K562 (cell line): ENCODE results near the gene EFR3B. TPM values are rescaled to one million over a fixed set of nuclear protein-coding genes. Genes with fewer than 3 reads are reported as not detected.
"Not testable (repeated sequence)": the region's sequence is repeated elsewhere in the genome, so short reads cannot be mapped to it uniquely, and the experiment has no call there.

ENCODE experiments used
- ATAC-seq: fragments of 200-7000 bp; cut with Tn5 transposase; 3 replicates; pipeline ENCODE4 v1.9.1; 2020; ENCODE audit warnings: moderate library complexity
- BruUV-seq: library from RNA; stranded (reverse); fragments of 400-500 nt; replicated peaks from 2 replicates; lab custom pipeline; 2021; lab: Mats Ljungman, UMichigan
- CTCF ChIA-PET: fragments of 300-600 bp; formaldehyde crosslinking; extraction: SDS; loops from one replicate; lab custom pipeline; 2021; ENCODE audit warnings: low intra/inter-chr PET ratio; lab: Yijun Ruan, JAX
- POLR2A ChIA-PET: fragments of 300-600, 350-650 bp; sonication (Branson Sonifier 250); formaldehyde crosslinking; extraction: SDS; loops from one replicate; lab custom pipeline; 2021; ENCODE audit warnings: antibody characterized with exemption, inconsistent platforms; lab: Yijun Ruan, JAX
- DNase-seq, 4 experiments: peaks; one replicate each; pipeline versions ENCODE4 v3.0.0 to v3.0.0-alpha.2; 2011 to 2018; ENCODE audit warnings: low spot score in 3 of 4, mixed read lengths in 3 of 4; ENCODE audit errors: extremely low read depth in 1 of 4
- FAIRE-seq: peaks from 2 replicates; lab custom pipeline; 2011; peaks lifted over from hg19 to GRCh38; lab: Jason Lieb, UNC
- H2AFZ ChIP-seq: 2 replicates; pipeline ENCODE4 v1.6.0; 2011; ENCODE audit warnings: low read depth, low read length, control low read depth, inconsistent platforms
- H3K27ac ChIP-seq: fragments of 200-600 bp; 3 replicates; pipeline ENCODE4 v1.8.0; 2011; ENCODE audit warnings: low read depth, mild to moderate bottlenecking, control low read depth, inconsistent platforms, low read length, moderate library complexity, mixed read lengths; ENCODE audit errors: extremely low read depth
- H3K27me3 ChIP-seq, 2 experiments: fragments of 300-600 bp in 1 of 2; 2 replicates in 1 of 2; 3 replicates in 1 of 2; pipeline versions ENCODE4 v1.6.0 to v1.8.0; 2011; ENCODE audit warnings: inconsistent platforms in 2 of 2, low read length in 2 of 2, mild to moderate bottlenecking in 1 of 2, mixed read lengths in 1 of 2, moderate library complexity in 1 of 2; ENCODE audit not compliant: control insufficient read depth in 2 of 2, insufficient read depth in 2 of 2
- H3K36me3 ChIP-seq: fragments of 300-600 bp; 3 replicates; pipeline ENCODE4 v1.8.0; 2011; ENCODE audit warnings: mild to moderate bottlenecking, low read length, inconsistent platforms; ENCODE audit not compliant: control insufficient read depth, insufficient read depth
- H3K4me1 ChIP-seq, 2 experiments: fragments of 200-600 bp in 1 of 2; replicated peaks in 1 of 2; 2 replicates in 1 of 2; 3 replicates in 1 of 2; pipeline versions ENCODE4 v1.5.1 to v1.8.0; 2011; ENCODE audit warnings: inconsistent platforms in 2 of 2, low read length in 2 of 2, mild to moderate bottlenecking in 1 of 2, mixed read lengths in 1 of 2, moderate library complexity in 1 of 2; ENCODE audit not compliant: control insufficient read depth in 2 of 2, insufficient read depth in 2 of 2
- H3K4me2 ChIP-seq: 2 replicates; pipeline ENCODE4 v1.6.1; 2011; ENCODE audit warnings: low read length, control low read depth, inconsistent platforms, mixed read lengths; ENCODE audit not compliant: insufficient read depth
- H3K4me3 ChIP-seq: fragments of 200-600 bp; sonication (generic), shearing (Covaris generic); 2 replicates; pipeline ENCODE4 v1.5.1; 2016; ENCODE audit warnings: control low read depth, inconsistent platforms
- H3K79me2 ChIP-seq: fragments of 200-600 bp; 3 replicates; pipeline ENCODE4 v1.8.0; 2011; ENCODE audit warnings: low read length, inconsistent platforms; ENCODE audit not compliant: control insufficient read depth, insufficient read depth
- H3K9ac ChIP-seq, 2 experiments: 2 replicates each; pipeline versions ENCODE4 v1.6.0 to v1.6.1; 2011; ENCODE audit warnings: low read depth in 2 of 2, low read length in 2 of 2, control low read depth in 1 of 2, inconsistent platforms in 1 of 2, mild to moderate bottlenecking in 1 of 2, mixed read lengths in 1 of 2; ENCODE audit not compliant: insufficient read depth in 1 of 2
- H3K9me1 ChIP-seq: one replicate; pipeline ENCODE4 v1.6.0; 2011; ENCODE audit warnings: inconsistent platforms, mild to moderate bottlenecking, low read length, moderate library complexity; ENCODE audit not compliant: control insufficient read depth, insufficient read depth
- H3K9me3 ChIP-seq: replicated peaks from 2 replicates; pipeline ENCODE4 v1.5.1; 2011; ENCODE audit warnings: low read depth, low read length, inconsistent platforms; ENCODE audit not compliant: control insufficient read depth, insufficient read depth
- H4K20me1 ChIP-seq: replicated peaks from 2 replicates; pipeline ENCODE4 v1.6.1; 2011; ENCODE audit warnings: low read length, inconsistent platforms, mixed read lengths; ENCODE audit not compliant: control insufficient read depth, insufficient read depth
- CHD2 ChIP-seq: IDR thresholded peaks from 2 replicates; pipeline ENCODE4 v1.6.1; 2011; ENCODE audit warnings: low read depth, low read length
- CSDE1 ChIP-seq, 2 experiments: fragments of 450-650 bp; IDR thresholded peaks; 2 replicates each; pipeline ENCODE4 v1.6.1; 2016; ENCODE audit warnings: mild to moderate bottlenecking in 1 of 2
- MLLT1 ChIP-seq, 2 experiments: fragments of 450-650 bp; IDR thresholded peaks; 2 replicates each; pipeline ENCODE4 v1.6.1; 2016
- NEUROD1 ChIP-seq: fragments of 150-350 bp; IDR thresholded peaks from 2 replicates; pipeline ENCODE4 v1.6.1; 2014; ENCODE audit warnings: borderline replicate concordance, low read length, low read depth; ENCODE audit not compliant: partially characterized antibody
- POLR2H ChIP-seq: IDR thresholded peaks from 2 replicates; pipeline ENCODE4 v1.6.1; 2016; ENCODE audit warnings: missing genetic modification characterization, low read depth, mild to moderate bottlenecking, control low read depth, missing compliant biosample characterization, moderate library complexity
- PRDM10 ChIP-seq: fragments of 450-650 bp; IDR thresholded peaks from 2 replicates; pipeline ENCODE4 v1.6.1; 2018; ENCODE audit not compliant: partially characterized antibody
- RBM15 ChIP-seq: fragments of 200-400 bp; formaldehyde crosslinking; IDR thresholded peaks from 2 replicates; pipeline ENCODE4 v1.6.1; 2018; ENCODE audit warnings: mild to moderate bottlenecking, low read length, moderate library complexity; ENCODE audit not compliant: insufficient read depth
- SMARCB1 ChIP-seq: IDR thresholded peaks from 2 replicates; pipeline ENCODE4 v1.6.1; 2011; ENCODE audit warnings: improper control_type of control experiment, low read depth; ENCODE audit not compliant: insufficient read length
- WHSC1 ChIP-seq: IDR thresholded peaks from one replicate; pipeline ENCODE4 v1.6.1; 2012; ENCODE audit warnings: low read length, control low read depth, inconsistent platforms
- WGBS: fragments of 100-300 bp; shearing (Covaris generic); methylation state at CpG from one replicate; pipeline ENCODE4 v1.1.6; 2016; ENCODE audit warnings: low coverage, mixed read lengths; ENCODE audit not compliant: insufficient coverage; ENCODE audit errors: missing lambda C conversion rate; 5-methylcytosine and 5-hydroxymethylcytosine counted together
- in situ Hi-C: fragments of 300-500 bp; cut with MboI; formaldehyde crosslinking; loops from 4 replicates; pipeline ENCODE4 v1.15.0; 2018; ENCODE audit warnings: inconsistent platforms, mixed read lengths
- intact Hi-C: fragments of 100-400 bp; cut with micrococcal nuclease; formaldehyde crosslinking; loops from 2 replicates; pipeline ENCODE4 v1.14.2; 2022
- polyA plus RNA-seq, 8 experiments: library from polyadenylated mRNA; depleted of rRNA in 4 of 8; stranded (reverse) in 5 of 8; unstranded in 3 of 8; fragments of >200 nt; fragmentation: Nextera tagmentation in 2 of 8; fragmentation: Illumina TruSeq in 1 of 8; extraction: Ambion mirVana in 2 of 8; extraction: Trizol in 1 of 8; gene quantifications; 2 replicates each; pipeline versions ENCODE4 v1.2.1 to v1.2.3, GENCODE V29; 2011 to 2014; ENCODE audit warnings: inconsistent platforms in 1 of 8, missing spikeins in 1 of 8
- total RNA-seq, 7 experiments: library from RNA; depleted of rRNA in 6 of 7; stranded (reverse); fragments of >200 nt in 6 of 7; fragmentation: Illumina TruSeq in 2 of 7; extraction: Trizol in 2 of 7; gene quantifications; 2 replicates each; pipeline versions ENCODE4 v1.2.1 to v1.2.3, GENCODE V29; 2011 to 2021; ENCODE audit warnings: low replicate concordance in 1 of 7
- TF ChIP-seq, protein P1 (sequence below): fragments of 450-650 bp; formaldehyde crosslinking; IDR thresholded peaks from 2 replicates; pipeline ENCODE4 v1.4.0; 2020; ENCODE audit warnings: mild to moderate bottlenecking, mixed read lengths

EFR3B gene
- total and polyA plus RNA-seq, 9 of the 15 experiments (the other 6 are each of a cell fraction or from before 2014, with no cell fraction given) = not detected

GRCh38 chr2:25149646-25150045 is 107.8 kb downstream of the EFR3B start:
- Histone ChIP-seq H3K4me1 (no peaks in the 10 kb centered on the region; a peak in 1 of 5 replicates), H3K27me3 (peaks cover 41 to 86% of the 10 kb centered on the region in 2 experiments), H2AFZ (no peak overlapping the region), H3K27ac (no peak overlapping the region), H3K36me3 (no peaks in the 10 kb centered on the region), H3K4me2 (no peak overlapping the region), H3K79me2 (no peaks in the 10 kb centered on the region), H4K20me1 (peaks cover 8% of the 10 kb centered on the region; the same call in 1 of the 2 replicates), H3K9me1 (no peaks in the 10 kb centered on the region), H3K4me3 (no peak overlapping the region), H3K9me3 (no peaks in the 10 kb centered on the region), H3K9ac (no peak overlapping the region)
- TF ChIP-seq RBM15 (no peak), SMARCB1 (no peak), CSDE1 (IDR thresholded peaks at IDR 0.05) (no peak), NEUROD1 (no peak), CHD2 (no peak), WHSC1 (no peak), PRDM10 (no peak), MLLT1 (IDR thresholded peaks at IDR 0.05) (no peak), POLR2H (tag) (no peak)
- TF ChIP-seq, protein P1, sequence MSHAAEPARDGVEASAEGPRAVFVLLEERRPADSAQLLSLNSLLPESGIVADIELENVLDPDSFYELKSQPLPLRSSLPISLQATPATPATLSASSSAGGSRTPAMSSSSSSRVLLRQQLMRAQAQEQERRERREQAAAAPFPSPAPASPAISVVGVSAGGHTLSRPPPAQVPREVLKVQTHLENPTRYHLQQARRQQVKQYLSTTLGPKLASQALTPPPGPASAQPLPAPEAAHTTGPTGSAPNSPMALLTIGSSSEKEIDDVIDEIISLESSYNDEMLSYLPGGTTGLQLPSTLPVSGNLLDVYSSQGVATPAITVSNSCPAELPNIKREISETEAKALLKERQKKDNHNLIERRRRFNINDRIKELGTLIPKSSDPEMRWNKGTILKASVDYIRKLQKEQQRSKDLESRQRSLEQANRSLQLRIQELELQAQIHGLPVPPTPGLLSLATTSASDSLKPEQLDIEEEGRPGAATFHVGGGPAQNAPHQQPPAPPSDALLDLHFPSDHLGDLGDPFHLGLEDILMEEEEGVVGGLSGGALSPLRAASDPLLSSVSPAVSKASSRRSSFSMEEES = no peak
- no TSS peak for BruUV-seq
- CTCF ChIA-PET = no interaction called here
- in situ Hi-C loops (no loop called here), intact Hi-C loops (no loop called here)
- ATAC-seq = no peak
- WGBS = 3% methylated on average over 6 of the region's 6 CpGs
- FAIRE-seq = no peak
- POLR2A ChIA-PET = interaction anchor here (0.7 kb wide), 1 partner anchor 13 kb away, joined by 4 read pairs; no protein-coding TSS in a partner anchor
- DNase-seq = no peak

GRCh38 chr2:25150993-25151392 is 109.1 kb downstream of the EFR3B start:
- H3K4me2 ChIP-seq, H3K9me3 ChIP-seq, H3K79me2 ChIP-seq, H3K27ac ChIP-seq, H3K9me1 ChIP-seq, H3K36me3 ChIP-seq, in situ Hi-C loops, intact Hi-C loops, H3K9ac ChIP-seq, DNase-seq, H4K20me1 ChIP-seq, ATAC-seq, H3K4me3 ChIP-seq, FAIRE-seq, H2AFZ ChIP-seq, BruUV-seq, CTCF ChIA-PET, POLR2A ChIA-PET, H3K4me1 ChIP-seq: not testable (repeated sequence)
- WGBS = 0% methylated on average over 5 of the region's 5 CpGs
- H3K27me3 ChIP-seq = peaks cover 43 to 87% of the 10 kb centered on the region in 2 experiments
